Gastroesophageal sphincter (tissue), 4 donors: ENCODE measurements around the gene IL17B. TPM values are rescaled to one million over a fixed set of nuclear protein-coding genes. Genes with fewer than 3 reads are reported as not detected.

ENCODE experiments used
- ATAC-seq: fragments of 150-250 bp; one replicate; pipeline ENCODE4 v1.9.1; 2016; ENCODE audit warnings: mild to moderate bottlenecking, moderate library complexity
- H3K27ac ChIP-seq, 4 donors: fragments of 200-600 bp; sonication (generic) in 3 of 4; 1 replicate in 3 of 4; 2 replicates in 1 of 4; pipeline ENCODE4 v1.5.1; 2016 to 2019
- H3K27me3 ChIP-seq: fragments of 200-600 bp; sonication (generic); one replicate; pipeline ENCODE4 v1.5.1; 2019
- H3K36me3 ChIP-seq, 2 donors: fragments of 200-600 bp; sonication (generic); one replicate each; pipeline ENCODE4 v1.5.1; 2019; ENCODE audit warnings: control low read depth in 1 of 2
- H3K4me1 ChIP-seq, 3 donors: fragments of 200-600 bp; sonication (generic); 1 replicate in 2 of 3; 2 replicates in 1 of 3; pipeline ENCODE4 v1.5.1; 2016 to 2019; ENCODE audit warnings: control low read depth in 2 of 3
- H3K4me3 ChIP-seq, 2 donors: fragments of 200-600 bp; sonication (generic); one replicate each; pipeline ENCODE4 v1.5.1; 2019; ENCODE audit warnings: mild to moderate bottlenecking in 1 of 2, moderate library complexity in 1 of 2
- H3K9me3 ChIP-seq, 3 donors: fragments of 200-600 bp; sonication (generic); one replicate each; pipeline ENCODE4 v1.5.1; 2017 to 2019; ENCODE audit warnings: control low read depth in 2 of 3
- EP300 ChIP-seq: sonication (generic); formaldehyde crosslinking; IDR thresholded peaks from one replicate; pipeline ENCODE4 v1.6.1; 2017; ENCODE audit warnings: antibody characterized with exemption, mild to moderate bottlenecking
- POLR2A ChIP-seq, 2 donors: fragments of 450-650 bp; IDR thresholded peaks; one replicate each; pipeline ENCODE4 v1.6.1; 2017; ENCODE audit warnings: antibody characterized with exemption in 2 of 2, mild to moderate bottlenecking in 2 of 2, moderate library complexity in 1 of 2
- POLR2AphosphoS5 ChIP-seq: sonication (generic); formaldehyde crosslinking; IDR thresholded peaks from one replicate; pipeline ENCODE4 v1.6.1; 2017; ENCODE audit warnings: antibody characterized with exemption
- WGBS, 2 donors: methylation state at CpG; one replicate each; pipeline ENCODE4 v1.1.5; 2018; ENCODE audit warnings: low coverage in 1 of 2; 5-methylcytosine and 5-hydroxymethylcytosine counted together
- total RNA-seq, 4 donors: library from RNA; depleted of rRNA; stranded (reverse); fragments of >200 nt; gene quantifications; one replicate each; pipeline ENCODE4 v1.1.0, GENCODE V29; 2016
- TF ChIP-seq, protein P1 (sequence below), 4 experiments: fragments of 200-600 bp in 2 of 4; fragments of 450-650 bp in 2 of 4; sonication (generic) in 1 of 4; IDR thresholded peaks; one replicate each; pipeline ENCODE4 v1.5.1; 2017 to 2019; ENCODE audit warnings: antibody characterized with exemption in 4 of 4, mild to moderate bottlenecking in 2 of 4, moderate library complexity in 2 of 4

IL17B gene
- total RNA-seq, 4 donors from 2014 or later, result 2.3 to 7.2 (median 4.0) TPM

DNA sequence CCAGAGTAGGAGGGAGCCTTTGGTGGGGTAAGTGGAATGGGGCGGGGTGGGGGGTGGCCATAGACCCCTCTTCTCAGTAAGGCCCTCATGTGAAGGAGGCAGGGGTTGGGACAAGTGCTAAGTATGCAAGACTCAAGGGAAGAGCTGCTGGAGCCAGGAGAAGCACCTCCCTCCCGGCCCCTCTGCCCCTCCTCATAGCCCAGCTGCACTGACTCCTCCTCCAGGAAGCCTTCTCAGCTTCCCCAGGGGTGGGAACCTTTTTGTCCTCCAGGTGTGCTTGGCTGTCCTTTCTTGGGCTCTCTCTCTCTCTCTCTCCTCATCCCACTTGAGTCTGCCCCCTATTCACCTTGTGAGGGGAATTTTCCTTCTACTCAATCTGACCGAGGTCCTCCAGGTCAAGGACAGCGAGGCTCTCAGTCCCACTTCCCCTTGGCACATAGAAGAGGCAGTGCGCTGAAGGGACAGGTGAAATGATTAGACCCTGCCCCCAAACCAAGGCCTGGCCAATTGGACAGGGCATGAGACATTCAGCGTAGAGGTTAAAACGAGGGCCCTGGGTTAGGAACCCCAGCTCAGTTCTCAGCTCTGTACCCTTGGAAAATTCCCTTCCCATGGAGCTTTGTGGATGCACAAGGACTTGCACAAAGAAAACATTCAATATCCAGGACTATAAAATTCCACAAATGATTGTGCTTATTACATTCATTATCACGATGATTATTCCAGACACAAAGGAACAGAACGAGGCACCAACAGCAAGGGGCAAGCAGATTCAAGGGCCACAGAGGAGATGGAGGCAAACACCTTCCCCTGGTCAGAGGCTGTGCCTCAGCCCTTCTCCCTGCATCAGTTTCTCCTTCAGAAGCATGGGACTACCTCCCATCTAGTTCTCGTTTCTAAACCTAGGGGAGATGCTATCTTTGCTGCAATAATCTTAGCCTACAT is 45.6 kb upstream of the IL17B start:
- H3K27ac ChIP-seq, result peak overlapping the region; percentile 93 to 100 (median 95)
- no peak overlapping the region for H3K4me3 ChIP-seq

GRCh38 chr5:149423794-149424268 is 44.7 kb upstream of the IL17B start:
- TF ChIP-seq EP300 (no peak), POLR2AphosphoS5 (peak; percentile 58), POLR2A (IDR thresholded peaks at IDR 0.05) (peak in 1 of 2 donors; percentile 18)
- TF ChIP-seq, protein P1, sequence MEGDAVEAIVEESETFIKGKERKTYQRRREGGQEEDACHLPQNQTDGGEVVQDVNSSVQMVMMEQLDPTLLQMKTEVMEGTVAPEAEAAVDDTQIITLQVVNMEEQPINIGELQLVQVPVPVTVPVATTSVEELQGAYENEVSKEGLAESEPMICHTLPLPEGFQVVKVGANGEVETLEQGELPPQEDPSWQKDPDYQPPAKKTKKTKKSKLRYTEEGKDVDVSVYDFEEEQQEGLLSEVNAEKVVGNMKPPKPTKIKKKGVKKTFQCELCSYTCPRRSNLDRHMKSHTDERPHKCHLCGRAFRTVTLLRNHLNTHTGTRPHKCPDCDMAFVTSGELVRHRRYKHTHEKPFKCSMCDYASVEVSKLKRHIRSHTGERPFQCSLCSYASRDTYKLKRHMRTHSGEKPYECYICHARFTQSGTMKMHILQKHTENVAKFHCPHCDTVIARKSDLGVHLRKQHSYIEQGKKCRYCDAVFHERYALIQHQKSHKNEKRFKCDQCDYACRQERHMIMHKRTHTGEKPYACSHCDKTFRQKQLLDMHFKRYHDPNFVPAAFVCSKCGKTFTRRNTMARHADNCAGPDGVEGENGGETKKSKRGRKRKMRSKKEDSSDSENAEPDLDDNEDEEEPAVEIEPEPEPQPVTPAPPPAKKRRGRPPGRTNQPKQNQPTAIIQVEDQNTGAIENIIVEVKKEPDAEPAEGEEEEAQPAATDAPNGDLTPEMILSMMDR (IDR thresholded peaks at IDR 0.05), result no peak
- H3K27ac ChIP-seq, result peak overlapping the region; percentile 93 to 100 (median 95)
- peaks cover 0 to 92% (median 44%) of the 10 kb centered on the region in 3 donors for H3K4me1 ChIP-seq
- WGBS, 2 donors, result no CpG with 5 or more reads among the region's 7 CpGs
- no peak overlapping the region for H3K4me3 ChIP-seq
- peak; percentile 5 for ATAC-seq
- H3K27me3 ChIP-seq, result no peaks in the 10 kb centered on the region
- peaks cover 3 to 100% of the 10 kb centered on the region in 2 donors for H3K36me3 ChIP-seq
- H3K9me3 ChIP-seq, result no peaks in the 10 kb centered on the region

More for the DNA sequence above, 45.6 kb upstream of the IL17B start:
- TF ChIP-seq POLR2AphosphoS5 (no peak), POLR2A (IDR thresholded peaks at IDR 0.05) (no peak), EP300 (no peak)
- TF ChIP-seq, protein P1 (IDR thresholded peaks at IDR 0.05), result no peak
- Histone ChIP-seq H3K9me3 (no peaks in the 10 kb centered on the region), H3K4me1 (peaks cover 0 to 87% (median 36%) of the 10 kb centered on the region in 3 donors), H3K27me3 (no peaks in the 10 kb centered on the region), H3K36me3 (peaks cover 3 to 100% of the 10 kb centered on the region in 2 donors)
- ATAC-seq, result no peak
- WGBS, 2 donors, result 35 to 50% methylated on average over 2 to 7 of the region's 10 CpGs

DNA sequence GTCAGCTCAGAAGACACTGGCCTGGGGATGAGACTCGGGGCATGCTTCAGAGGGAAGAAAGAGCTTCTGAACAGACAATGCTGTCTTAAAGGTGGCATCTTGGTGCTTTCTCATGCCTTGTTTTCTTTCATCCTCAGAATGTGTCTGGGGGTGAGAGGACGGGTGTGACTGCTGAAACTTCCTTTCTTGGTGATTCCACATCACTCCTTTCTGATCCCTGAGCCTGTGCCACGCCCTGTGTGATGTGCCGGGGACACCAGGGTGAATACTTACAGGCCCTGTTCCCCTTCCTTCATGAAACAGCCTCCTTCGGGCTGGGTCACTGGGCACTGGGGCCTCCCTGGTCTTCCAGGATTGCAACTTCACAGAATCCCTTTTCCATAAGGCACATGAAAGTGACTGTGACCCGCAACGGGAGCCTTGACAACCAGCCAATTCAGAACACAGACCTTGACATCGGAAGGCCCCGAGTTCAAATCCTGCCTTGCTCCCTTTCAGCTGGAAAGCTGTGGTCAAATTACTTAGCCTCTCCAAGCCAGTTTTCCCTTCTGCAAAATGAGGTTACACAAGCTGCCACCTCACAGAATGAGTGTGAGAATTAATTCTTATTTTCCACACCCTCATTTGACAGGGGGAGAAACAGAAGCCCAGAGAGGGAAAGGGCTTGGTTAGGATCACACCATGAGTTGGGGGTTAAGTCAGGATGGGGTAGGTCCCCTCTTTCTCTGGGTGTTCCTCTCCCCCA is 44.1 kb upstream of the IL17B start:
- Histone ChIP-seq H3K36me3 (peaks cover 3 to 100% of the 10 kb centered on the region in 2 donors), H3K27me3 (no peaks in the 10 kb centered on the region), H3K27ac (peak overlapping the region; percentile 93 to 100 (median 95)), H3K9me3 (no peaks in the 10 kb centered on the region), H3K4me1 (peaks cover 0 to 94% (median 49%) of the 10 kb centered on the region in 3 donors), H3K4me3 (peak overlapping the region in 1 of 2 donors; percentile 20)
- no peak for ATAC-seq
- no peak for TF ChIP-seq POLR2AphosphoS5
- 0 to 14% methylated on average over 3 to 5 of the region's 9 CpGs for WGBS, 2 donors

DNA sequence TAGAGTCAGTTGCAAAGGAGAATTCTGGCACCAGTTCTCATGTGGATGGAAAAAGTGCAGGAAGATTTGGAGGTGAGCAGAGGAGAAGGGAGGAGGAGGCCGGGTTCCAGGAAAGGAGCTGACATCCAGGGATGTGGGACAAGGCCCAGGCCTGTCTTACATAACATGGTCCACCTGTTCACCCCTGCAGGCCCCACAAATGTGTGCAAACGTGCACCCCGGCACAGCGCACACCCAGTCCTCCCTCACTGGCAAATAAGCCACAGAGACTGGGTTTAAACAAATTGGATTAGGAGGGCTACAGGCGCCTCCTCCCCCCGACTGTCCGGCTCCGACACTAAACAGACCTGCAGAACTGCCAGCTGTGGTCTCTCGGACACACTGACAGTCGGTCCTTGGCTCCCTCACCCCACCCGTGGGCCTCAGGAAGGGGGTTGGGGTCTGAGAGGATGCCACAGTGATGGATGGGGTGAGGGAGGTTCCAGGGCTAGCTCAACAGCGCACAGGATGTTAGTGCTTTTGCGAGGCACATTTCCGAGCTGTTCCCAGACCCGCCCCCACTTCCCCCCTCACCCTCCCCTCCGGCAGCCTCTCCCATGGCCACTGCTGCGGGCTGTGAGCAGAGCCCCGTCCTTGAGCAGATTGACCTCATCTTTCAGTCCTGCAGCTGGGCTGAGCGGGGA is 43.4 kb upstream of the IL17B start:
- Histone ChIP-seq H3K36me3 (peaks cover 3 to 100% of the 10 kb centered on the region in 2 donors), H3K4me1 (peaks cover 0 to 99% (median 56%) of the 10 kb centered on the region in 3 donors), H3K27ac (peak overlapping the region; percentile 93 to 100 (median 95)), H3K4me3 (peak overlapping the region in 1 of 2 donors; percentile 20), H3K9me3 (no peaks in the 10 kb centered on the region), H3K27me3 (no peaks in the 10 kb centered on the region)
- WGBS, 2 donors, result 7 to 25% methylated on average over 1 to 3 of the region's 19 CpGs
- peak; percentile 56 for ATAC-seq
- TF ChIP-seq EP300, result no peak
- TF ChIP-seq, protein P1 (IDR thresholded peaks at IDR 0.05), result no peak
- peak; percentile 87 for TF ChIP-seq POLR2AphosphoS5
- peak; percentile 15 for TF ChIP-seq POLR2A (IDR thresholded peaks at IDR 0.05)
